Fibroblast of villous mesenchyme (primary cell): Measurements from ENCODE around the gene LPIN3. TPM values are rescaled to one million over a fixed set of nuclear protein-coding genes. Genes with fewer than 3 reads are reported as not detected.

ENCODE experiments used
- DNase-seq: peaks from one replicate; pipeline ENCODE4 v3.0.0-alpha.2; 2010; ENCODE audit warnings: low read depth
- H3K4me3 ChIP-seq: 2 replicates; pipeline ENCODE4 v1.5.1; 2011; ENCODE audit warnings: low read depth, mild to moderate bottlenecking, low read length
- total RNA-seq: library from RNA; depleted of rRNA; stranded (reverse); fragments of >200 nt; gene quantifications from 2 replicates; pipeline ENCODE4 v1.2.3, GENCODE V29; 2012
- TF ChIP-seq, protein P1 (sequence below): IDR thresholded peaks from 2 replicates; pipeline ENCODE4 v1.5.1; 2012; ENCODE audit warnings: low read depth, mild to moderate bottlenecking, low read length; ENCODE audit not compliant: insufficient read depth

The LPIN3 gene
- total RNA-seq, 1 donor, result 5.6 TPM

DNA sequence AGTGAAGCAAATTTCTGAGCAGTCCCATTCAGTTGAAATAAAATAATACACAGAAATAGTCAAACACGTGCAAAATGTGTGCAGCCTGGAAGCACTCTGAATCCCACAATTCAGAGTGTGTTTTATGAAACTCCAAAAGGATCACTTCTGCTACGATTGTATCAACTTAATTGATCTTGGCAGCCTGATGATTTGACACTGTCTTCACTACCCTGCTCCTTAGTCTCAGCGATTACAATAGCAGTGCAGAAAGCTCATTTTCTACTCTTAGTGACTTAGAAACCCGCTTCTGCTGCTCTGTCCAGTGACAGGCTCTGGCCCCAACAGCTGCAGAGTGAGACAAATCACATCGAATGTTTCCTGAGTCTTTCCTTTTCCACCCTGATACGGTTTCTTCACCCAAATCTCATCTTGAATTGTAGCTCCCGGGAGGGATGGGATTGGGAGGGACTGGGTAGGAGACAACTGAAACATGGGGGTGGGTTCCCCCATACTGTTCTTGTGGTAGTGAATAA lies 42.2 kb downstream of the LPIN3 start:
- TF ChIP-seq, protein P1, sequence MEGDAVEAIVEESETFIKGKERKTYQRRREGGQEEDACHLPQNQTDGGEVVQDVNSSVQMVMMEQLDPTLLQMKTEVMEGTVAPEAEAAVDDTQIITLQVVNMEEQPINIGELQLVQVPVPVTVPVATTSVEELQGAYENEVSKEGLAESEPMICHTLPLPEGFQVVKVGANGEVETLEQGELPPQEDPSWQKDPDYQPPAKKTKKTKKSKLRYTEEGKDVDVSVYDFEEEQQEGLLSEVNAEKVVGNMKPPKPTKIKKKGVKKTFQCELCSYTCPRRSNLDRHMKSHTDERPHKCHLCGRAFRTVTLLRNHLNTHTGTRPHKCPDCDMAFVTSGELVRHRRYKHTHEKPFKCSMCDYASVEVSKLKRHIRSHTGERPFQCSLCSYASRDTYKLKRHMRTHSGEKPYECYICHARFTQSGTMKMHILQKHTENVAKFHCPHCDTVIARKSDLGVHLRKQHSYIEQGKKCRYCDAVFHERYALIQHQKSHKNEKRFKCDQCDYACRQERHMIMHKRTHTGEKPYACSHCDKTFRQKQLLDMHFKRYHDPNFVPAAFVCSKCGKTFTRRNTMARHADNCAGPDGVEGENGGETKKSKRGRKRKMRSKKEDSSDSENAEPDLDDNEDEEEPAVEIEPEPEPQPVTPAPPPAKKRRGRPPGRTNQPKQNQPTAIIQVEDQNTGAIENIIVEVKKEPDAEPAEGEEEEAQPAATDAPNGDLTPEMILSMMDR, result no peak
- no peak overlapping the region for H3K4me3 ChIP-seq

GRCh38 chr20:41386502-41387427 lies 46.1 kb downstream of the LPIN3 start:
- peak; percentile 61 for DNase-seq
- no peak overlapping the region for H3K4me3 ChIP-seq
- TF ChIP-seq, protein P1, result no peak

More for the DNA sequence above, 42.2 kb downstream of the LPIN3 start:
- no peak for DNase-seq

GRCh38 chr20:41387444-41387851 lies 46.8 kb downstream of the LPIN3 start:
- H3K4me3 ChIP-seq, result no peak overlapping the region
- TF ChIP-seq, protein P1, result no peak
- no peak for DNase-seq

DNA sequence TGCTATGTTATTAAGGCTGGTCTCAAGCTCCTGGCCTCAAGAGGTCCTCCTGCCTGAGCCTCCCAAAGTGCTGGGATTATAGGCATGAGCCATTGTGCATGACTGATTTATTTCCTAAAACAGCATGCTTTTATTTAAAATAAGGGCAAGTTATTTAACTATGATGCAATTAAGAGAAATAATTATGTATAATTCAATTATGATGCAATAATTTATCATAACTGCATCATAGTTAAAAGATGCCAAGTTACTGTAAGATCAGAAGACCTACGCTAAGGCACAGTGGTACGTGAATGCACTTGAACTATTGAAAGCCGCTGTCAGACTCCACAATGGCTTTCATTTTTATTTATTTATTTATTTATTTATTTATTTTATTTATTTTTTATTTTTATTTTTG lies 50.3 kb downstream of the LPIN3 start:
- TF ChIP-seq, protein P1, result no peak
- no peak for DNase-seq
- H3K4me3 ChIP-seq, result no peak overlapping the region

- TF ChIP-seq, protein P1, result no peak
- H3K4me3 ChIP-seq, result no peak overlapping the region
- DNase-seq, result no peak
These were observed 51.0 kb downstream of the LPIN3 start for GRCh38 chr20:41391587-41392001.

DNA sequence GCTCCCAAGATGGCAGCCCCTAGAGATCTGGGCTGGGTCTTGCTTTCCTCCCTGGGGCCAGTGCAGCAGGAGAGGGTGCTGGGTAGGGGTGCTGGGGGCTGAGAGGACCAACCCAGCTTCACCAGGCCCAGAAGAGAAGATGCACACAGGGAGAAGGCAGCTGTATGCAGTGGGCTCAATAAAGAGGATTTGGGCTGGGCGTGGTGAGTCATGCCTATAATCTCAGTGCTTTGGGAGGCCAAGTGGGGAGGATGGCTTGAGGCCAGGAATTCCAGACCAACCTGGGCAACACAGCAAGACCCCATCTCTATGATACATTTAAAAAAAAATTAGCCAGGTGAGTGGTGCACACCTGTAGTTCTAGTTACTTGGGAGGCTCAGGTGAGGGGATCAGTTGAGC lies 51.7 kb downstream of the LPIN3 start:
- no peak for DNase-seq
- TF ChIP-seq, protein P1, result no peak
- H3K4me3 ChIP-seq, result no peak overlapping the region
